Peyer's patch (tissue), 4 donors: ENCODE measurements around the gene DDAH1.

Experiments used
- POLR2A ChIP-seq, 2 donors: fragments of 450-650 bp; IDR thresholded peaks; one replicate each; pipeline ENCODE4 v1.5.1; 2017; ENCODE audit warnings: antibody characterized with exemption in 2 of 2, mild to moderate bottlenecking in 2 of 2, moderate library complexity in 2 of 2
- TF ChIP-seq, protein P1 (sequence below), 6 experiments: fragments of 450-650 bp in 4 of 6; fragments of 200-600 bp in 2 of 6; sonication (generic) in 1 of 6; IDR thresholded peaks; one replicate each; pipeline ENCODE4 v1.5.1; 2017 to 2019; ENCODE audit warnings: antibody characterized with exemption in 6 of 6, mild to moderate bottlenecking in 3 of 6, moderate library complexity in 1 of 6

DNA sequence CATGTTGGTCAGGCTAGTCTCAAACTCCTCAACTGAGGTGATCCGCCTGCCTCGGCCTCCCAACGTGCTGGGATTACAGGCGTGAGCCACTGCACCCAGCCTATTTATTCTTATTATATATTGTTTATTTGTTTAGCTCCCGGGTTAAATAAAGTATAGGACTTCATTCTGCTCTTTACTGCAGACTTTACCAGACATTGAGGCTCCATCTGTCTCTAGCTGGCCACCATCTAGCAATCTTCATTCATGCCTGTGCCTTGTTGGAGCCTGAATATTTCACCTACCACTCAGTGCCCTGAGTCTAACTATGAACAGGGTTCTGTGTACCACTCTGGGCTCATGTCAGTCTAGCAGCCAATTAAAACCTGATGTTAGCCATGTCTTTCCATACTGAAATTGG, 2.1 kb upstream of the DDAH1 start:
- TF ChIP-seq, protein P1, sequence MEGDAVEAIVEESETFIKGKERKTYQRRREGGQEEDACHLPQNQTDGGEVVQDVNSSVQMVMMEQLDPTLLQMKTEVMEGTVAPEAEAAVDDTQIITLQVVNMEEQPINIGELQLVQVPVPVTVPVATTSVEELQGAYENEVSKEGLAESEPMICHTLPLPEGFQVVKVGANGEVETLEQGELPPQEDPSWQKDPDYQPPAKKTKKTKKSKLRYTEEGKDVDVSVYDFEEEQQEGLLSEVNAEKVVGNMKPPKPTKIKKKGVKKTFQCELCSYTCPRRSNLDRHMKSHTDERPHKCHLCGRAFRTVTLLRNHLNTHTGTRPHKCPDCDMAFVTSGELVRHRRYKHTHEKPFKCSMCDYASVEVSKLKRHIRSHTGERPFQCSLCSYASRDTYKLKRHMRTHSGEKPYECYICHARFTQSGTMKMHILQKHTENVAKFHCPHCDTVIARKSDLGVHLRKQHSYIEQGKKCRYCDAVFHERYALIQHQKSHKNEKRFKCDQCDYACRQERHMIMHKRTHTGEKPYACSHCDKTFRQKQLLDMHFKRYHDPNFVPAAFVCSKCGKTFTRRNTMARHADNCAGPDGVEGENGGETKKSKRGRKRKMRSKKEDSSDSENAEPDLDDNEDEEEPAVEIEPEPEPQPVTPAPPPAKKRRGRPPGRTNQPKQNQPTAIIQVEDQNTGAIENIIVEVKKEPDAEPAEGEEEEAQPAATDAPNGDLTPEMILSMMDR (IDR thresholded peaks at IDR 0.05) = no peak
- no peak for TF ChIP-seq POLR2A (IDR thresholded peaks at IDR 0.05)
